Fibroblast of peridontal ligament (primary cell): ENCODE measurements around the gene GLYATL3.

Source experiments
- DNase-seq: peaks from one replicate; pipeline ENCODE4 v3.0.0-alpha.2; 2010; ENCODE audit errors: extremely low read depth

Gene GLYATL3

GRCh38 chr6:49514571-49515484, 15.1 kb downstream of the GLYATL3 start:
- no peak for DNase-seq

DNA sequence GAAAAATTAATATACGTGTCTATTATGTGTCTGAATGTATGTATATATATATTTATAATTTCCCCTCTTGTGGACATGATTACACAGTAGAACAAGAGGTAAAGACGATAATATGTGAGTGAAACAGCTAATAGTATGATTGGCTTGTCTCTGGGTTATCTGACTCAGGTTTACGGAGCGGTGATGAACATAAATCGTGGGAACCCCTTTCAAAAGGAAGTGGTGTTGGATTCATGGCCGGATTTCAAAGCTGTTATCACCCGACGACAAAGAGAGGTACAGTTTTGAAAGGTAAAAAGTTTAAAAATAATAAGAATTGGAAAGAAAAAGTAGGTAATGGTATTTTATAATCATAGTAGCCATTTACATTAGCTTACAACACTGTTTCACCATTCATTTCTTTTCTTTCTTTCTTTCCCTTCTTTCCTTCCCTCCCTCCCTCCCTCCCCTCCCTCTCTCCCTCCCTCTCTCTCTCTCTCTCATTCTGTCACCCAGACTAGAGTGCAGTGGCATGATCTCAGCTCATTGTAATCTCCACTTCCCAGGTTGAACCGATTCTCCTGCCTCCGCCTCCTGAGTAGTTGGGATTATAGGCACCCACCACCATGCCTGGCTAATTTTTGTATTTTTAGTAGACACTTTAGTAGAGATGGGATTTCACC, 15.9 kb downstream of the GLYATL3 start:
- no peak for DNase-seq

GRCh38 chr6:49516147-49516505, 16.4 kb downstream of the GLYATL3 start:
- no peak for DNase-seq

DNA sequence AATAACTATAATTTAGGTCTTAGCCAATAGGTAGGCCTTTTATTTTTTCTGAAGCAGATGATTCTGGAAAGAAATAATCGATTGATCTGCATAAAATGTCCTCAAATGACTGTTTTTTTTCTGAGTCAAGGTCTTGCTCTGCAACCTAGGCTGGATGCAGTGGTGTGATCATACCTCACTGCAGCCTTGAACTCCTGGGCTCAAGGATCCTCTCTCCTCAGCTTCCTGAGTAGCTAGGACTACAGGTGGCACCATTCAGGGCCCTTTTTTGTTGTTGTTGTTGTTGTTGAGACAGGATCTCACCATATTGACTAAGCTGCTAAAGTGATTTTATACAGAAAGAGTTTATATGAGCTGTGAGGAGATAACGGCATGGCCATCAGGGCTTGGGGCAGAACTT, 18.2 kb downstream of the GLYATL3 start:
- DNase-seq: no peak

DNA sequence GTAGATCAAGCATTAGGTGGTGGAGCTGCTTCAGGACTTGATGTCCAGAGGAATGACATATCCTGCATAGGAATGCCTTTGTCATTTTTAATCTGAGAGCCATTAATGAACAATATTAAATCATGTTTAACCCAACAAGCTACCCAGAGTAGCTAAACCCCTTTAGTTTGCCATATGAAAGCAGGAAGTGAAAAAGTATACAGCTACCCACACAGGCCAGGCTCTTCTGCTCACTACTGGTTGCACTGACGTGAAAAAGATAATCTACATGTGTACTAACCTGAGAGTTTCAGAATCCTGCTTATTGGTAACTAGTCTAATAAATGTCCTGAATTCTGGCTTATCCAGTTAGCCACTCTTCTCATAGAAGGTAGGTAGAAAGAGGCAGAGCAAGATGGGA, 19.9 kb downstream of the GLYATL3 start:
- DNase-seq: no peak

- no peak for DNase-seq
These were observed 23.2 kb downstream of the GLYATL3 start for GRCh38 chr6:49522710-49523593.

GRCh38 chr6:49523901-49524300, 24.2 kb downstream of the GLYATL3 start:
- DNase-seq: no peak

GRCh38 chr6:49524541-49524940, 24.8 kb downstream of the GLYATL3 start:
- DNase-seq: no peak

DNA sequence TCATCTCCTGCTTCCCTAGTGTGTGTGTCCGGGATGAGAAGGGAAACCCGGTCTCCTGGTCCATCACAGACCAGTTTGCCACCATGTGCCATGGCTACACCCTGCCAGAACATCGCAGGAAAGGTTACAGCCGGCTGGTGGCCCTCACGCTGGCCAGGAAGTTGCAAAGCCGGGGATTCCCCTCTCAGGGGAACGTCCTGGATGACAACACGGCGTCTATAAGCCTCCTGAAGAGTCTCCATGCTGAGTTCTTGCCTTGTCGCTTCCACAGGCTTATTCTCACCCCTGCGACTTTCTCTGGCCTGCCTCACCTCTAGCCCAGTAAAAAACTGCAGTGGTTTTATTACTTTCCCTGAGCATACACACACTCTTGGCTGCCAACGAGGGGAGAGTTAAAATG, 26.9 kb downstream of the GLYATL3 start:
- no peak for DNase-seq

- no peak for DNase-seq
These were observed 27.6 kb downstream of the GLYATL3 start for GRCh38 chr6:49527320-49527719.

GRCh38 chr6:49528571-49528970, 28.8 kb downstream of the GLYATL3 start:
- no peak for DNase-seq

GRCh38 chr6:49530141-49530776, 30.5 kb downstream of the GLYATL3 start:
- no peak for DNase-seq

DNA sequence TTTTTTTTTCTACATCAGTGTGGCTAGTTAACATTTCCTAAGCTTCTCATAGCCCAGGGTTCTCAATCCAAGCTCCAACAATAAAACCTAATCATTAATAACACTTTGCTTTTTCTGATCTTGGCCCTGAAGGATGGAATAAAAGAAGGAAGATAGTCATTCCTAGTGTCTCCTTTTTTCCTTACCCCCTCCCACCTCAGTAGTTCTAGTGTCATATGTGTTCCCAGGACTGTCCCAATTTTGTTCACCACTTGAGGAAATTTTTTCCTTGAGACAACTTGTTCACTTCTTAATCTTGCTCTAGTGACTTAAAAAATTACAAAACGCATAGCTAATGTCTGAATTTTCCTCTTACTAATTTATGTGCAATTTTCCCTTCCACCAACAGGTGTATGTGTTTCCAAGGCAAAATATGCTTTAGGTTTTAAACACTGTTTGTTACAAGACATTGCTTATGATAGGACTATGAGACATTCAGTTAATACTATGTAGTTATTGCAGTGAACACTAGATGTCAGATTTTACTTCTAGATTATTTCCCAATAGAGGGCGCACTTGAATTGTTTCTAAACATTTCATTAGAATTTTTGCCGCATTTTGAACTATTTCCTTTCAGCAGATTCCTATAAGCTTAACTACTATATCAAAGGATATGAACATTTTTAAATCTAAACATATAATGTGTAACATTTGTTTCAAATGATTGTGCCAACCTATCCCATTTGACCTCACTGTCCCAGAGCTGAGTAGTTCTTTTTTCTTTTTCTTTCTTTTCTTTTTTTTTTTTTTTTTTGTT, 32.2 kb downstream of the GLYATL3 start:
- DNase-seq: peak; percentile 65

DNA sequence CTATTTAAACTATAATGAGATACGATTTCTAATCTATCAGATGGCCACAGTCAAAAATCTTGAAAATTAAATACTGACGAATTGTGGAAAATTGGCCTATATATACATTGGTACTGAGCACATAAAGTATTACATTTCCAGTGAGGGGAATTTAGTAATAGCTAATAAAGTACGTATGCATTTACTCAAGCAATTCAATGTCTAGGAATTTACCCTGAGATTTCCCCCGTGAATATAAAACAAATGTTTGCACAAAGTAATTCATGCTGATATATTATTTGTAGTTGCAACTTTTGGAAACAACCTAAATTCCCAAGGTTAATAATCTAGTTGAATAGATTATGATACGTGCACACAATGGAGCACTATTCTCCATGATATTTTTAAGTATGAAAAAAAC, 36.1 kb downstream of the GLYATL3 start:
- no peak for DNase-seq

DNA sequence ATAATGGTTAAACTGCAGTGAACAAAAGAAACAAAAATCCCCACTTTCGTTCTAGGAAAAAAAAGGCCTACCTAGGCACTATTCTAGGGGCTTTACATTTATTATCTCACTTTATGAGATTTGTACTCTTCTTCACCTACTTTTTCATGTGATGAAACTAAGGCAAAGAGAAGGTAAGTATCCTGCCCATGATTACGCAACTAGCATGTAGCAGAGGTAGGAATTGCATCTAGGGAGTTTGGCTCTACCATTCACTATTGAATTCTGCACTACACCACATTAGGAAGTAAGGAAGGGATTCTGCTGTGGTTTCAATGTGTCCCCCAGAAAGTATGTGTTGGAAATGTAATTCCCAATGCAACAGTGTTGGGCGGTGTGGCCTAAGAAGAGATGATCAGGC, 39.4 kb downstream of the GLYATL3 start:
- DNase-seq: no peak

GRCh38 chr6:49540614-49541013, 40.9 kb downstream of the GLYATL3 start:
- no peak for DNase-seq

GRCh38 chr6:49541210-49541724, 41.5 kb downstream of the GLYATL3 start:
- no peak for DNase-seq

DNA sequence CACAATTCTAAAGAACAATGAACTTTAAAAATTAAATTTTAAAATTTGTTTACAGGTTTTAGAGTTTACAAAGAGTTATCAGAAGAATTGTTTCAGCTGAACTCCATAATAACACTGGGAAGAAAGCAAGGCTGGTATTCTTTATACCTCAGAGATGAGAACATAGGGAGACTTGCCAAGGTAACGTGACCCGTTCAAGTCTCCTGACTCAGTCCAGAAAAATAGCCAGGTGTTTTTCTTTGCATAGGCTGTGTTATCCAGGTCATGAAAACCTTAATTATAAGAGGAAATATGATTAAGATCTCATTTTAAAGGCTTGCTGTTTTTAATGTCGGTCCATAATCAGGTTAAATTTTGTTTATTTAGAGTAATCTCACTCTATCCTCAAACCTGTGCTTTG, 42.2 kb downstream of the GLYATL3 start:
- no peak for DNase-seq

DNA sequence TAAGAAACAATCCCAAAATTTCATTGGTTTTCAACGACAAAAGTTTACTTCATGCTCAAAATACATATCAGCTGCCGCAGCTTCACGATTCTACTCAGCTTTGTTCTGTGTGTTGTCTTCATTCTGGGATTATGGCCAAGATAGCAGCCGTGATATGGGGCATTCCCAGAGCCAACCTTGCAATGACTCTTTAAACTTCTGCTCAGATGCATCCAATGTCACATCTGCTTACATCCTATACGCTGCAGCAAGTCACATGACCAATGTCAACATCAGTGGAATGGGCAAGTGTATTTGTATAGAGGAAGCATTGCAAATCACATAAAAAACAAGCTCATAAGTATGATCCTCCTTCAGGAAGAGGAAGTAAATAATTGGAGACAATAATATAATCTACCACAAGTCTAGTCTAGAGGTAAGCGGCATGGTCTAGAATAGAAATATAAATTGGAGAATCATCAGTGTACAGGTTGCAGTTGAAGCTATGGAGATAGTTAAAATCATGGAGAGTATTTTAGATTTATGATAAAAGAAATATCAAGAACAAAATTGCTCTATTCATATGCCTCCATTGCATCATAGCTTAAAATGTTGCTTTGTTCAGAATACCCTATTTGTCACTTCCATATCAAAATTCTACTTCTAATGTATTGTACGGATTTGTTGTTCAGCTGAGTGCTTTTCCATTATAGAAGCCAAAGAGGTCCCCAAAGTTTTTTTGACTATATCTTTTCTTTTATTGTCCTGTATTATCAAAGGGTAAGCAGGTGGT, 43.5 kb downstream of the GLYATL3 start:
- no peak for DNase-seq

GRCh38 chr6:49546331-49546730, 46.6 kb downstream of the GLYATL3 start:
- DNase-seq: no peak
